HG02642 (cell line): ENCODE measurements around the gene RASA3.
"Not testable (repeated sequence)": the region's sequence is repeated elsewhere in the genome, so short reads cannot be mapped to it uniquely, and the experiment has no call there.

ENCODE experiments used
- ATAC-seq: cut with Tn5 transposase; IDR thresholded peaks from one replicate; pipeline ENCODE4 v1.9.1; 2021; ENCODE audit warnings: mild to moderate bottlenecking; ENCODE audit not compliant: unreplicated experiment, poor library complexity

Gene RASA3

GRCh38 chr13:114026481-114026880 is 105.9 kb downstream of the RASA3 start:
- ATAC-seq, result no peak

- ATAC-seq, result no peak
Observed at GRCh38 chr13:114025714-114026431, 106.5 kb downstream of the RASA3 start.

- ATAC-seq, result no peak
Observed at GRCh38 chr13:114025405-114025713, 107.1 kb downstream of the RASA3 start.

GRCh38 chr13:114024603-114025404 is 107.6 kb downstream of the RASA3 start:
- peak; percentile 77 for ATAC-seq

GRCh38 chr13:114023716-114024602 is 108.5 kb downstream of the RASA3 start:
- ATAC-seq, result no peak

GRCh38 chr13:114022876-114023275 is 109.5 kb downstream of the RASA3 start:
- ATAC-seq, result no peak

- no peak for ATAC-seq
Observed at GRCh38 chr13:114022309-114022669, 110.1 kb downstream of the RASA3 start.

GRCh38 chr13:114021464-114022308 is 110.7 kb downstream of the RASA3 start:
- no peak for ATAC-seq

GRCh38 chr13:114020750-114021463 is 111.5 kb downstream of the RASA3 start:
- ATAC-seq, result no peak

- ATAC-seq, result not testable (repeated sequence)
Observed at GRCh38 chr13:114020134-114020533, 112.3 kb downstream of the RASA3 start.

- ATAC-seq, result no peak
Observed at GRCh38 chr13:114019367-114019766, 113.1 kb downstream of the RASA3 start.

GRCh38 chr13:114018461-114019055 is 113.9 kb downstream of the RASA3 start:
- ATAC-seq, result no peak

GRCh38 chr13:114017966-114018365 is 114.5 kb downstream of the RASA3 start:
- ATAC-seq, result no peak

GRCh38 chr13:114017028-114017630 is 115.3 kb downstream of the RASA3 start:
- ATAC-seq, result no peak

- ATAC-seq, result no peak
Observed at GRCh38 chr13:114016321-114017027, 115.9 kb downstream of the RASA3 start.

- ATAC-seq, result no peak
Observed at GRCh38 chr13:114015969-114016295, 116.5 kb downstream of the RASA3 start.

GRCh38 chr13:114015111-114015968 is 117.1 kb downstream of the RASA3 start:
- no peak for ATAC-seq
